IMR-90 (cell line): ENCODE results near the gene ABR. TPM values are rescaled to one million over a fixed set of nuclear protein-coding genes. Genes with fewer than 3 reads are reported as not detected.

ENCODE experiments used
- ATAC-seq: fragments of 200-7000 bp; cut with Tn5 transposase; 2 replicates; pipeline ENCODE4 v1.9.1; 2020; ENCODE audit warnings: low read depth, mild to moderate bottlenecking, moderate library complexity
- BruUV-seq: library from RNA; stranded (reverse); fragments of 400-500 nt; replicated peaks from 2 replicates; lab custom pipeline; 2021; lab: Mats Ljungman, UMichigan
- CTCF ChIA-PET: fragments of 300-600 bp; formaldehyde crosslinking; extraction: SDS; loops from one replicate; lab custom pipeline; 2021; ENCODE audit warnings: antibody characterized with exemption; lab: Yijun Ruan, JAX
- POLR2A ChIA-PET: fragments of 300-600 bp; sonication (Branson Sonifier 250); formaldehyde crosslinking; loops from one replicate; lab custom pipeline; 2022; ENCODE audit warnings: antibody characterized with exemption; ENCODE audit not compliant: unreplicated experiment; lab: Charles Lee
- DNase-seq: peaks from one replicate; pipeline ENCODE4 v3.0.0; 2013
- H2AFZ ChIP-seq: replicated peaks from 2 replicates; pipeline ENCODE3; 2013; ENCODE audit warnings: low read length, mild to moderate bottlenecking; ENCODE audit not compliant: poor library complexity
- H2AK5ac ChIP-seq: 2 replicates; pipeline ENCODE4 v1.6.1; 2013; ENCODE audit warnings: low read depth, low read length, inconsistent platforms
- H2AK9ac ChIP-seq: replicated peaks from 2 replicates; pipeline ENCODE3; 2013; ENCODE audit warnings: mild to moderate bottlenecking, low read depth, low read length, moderate library complexity; ENCODE audit not compliant: poor library complexity
- H2BK120ac ChIP-seq: 2 replicates; pipeline ENCODE4 v1.6.1; 2013; ENCODE audit warnings: low read depth, low read length, inconsistent platforms
- H2BK15ac ChIP-seq: 3 replicates; pipeline ENCODE4 v1.6.1; 2013; ENCODE audit warnings: low read depth, low read length, inconsistent platforms
- H2BK20ac ChIP-seq: 2 replicates; pipeline ENCODE4 v1.6.1; 2013; ENCODE audit warnings: low read depth, mild to moderate bottlenecking, inconsistent platforms, low read length, moderate library complexity
- H2BK5ac ChIP-seq: 2 replicates; pipeline ENCODE4 v1.6.1; 2013; ENCODE audit warnings: mild to moderate bottlenecking, low read depth, low read length, inconsistent platforms; ENCODE audit not compliant: poor library complexity, severe bottlenecking
- H3K14ac ChIP-seq: replicated peaks from 2 replicates; pipeline ENCODE4 v1.6.1; 2013; ENCODE audit warnings: low read depth, low read length, inconsistent platforms
- H3K18ac ChIP-seq: 2 replicates; pipeline ENCODE4 v1.6.1; 2013; ENCODE audit warnings: low read depth, low read length, control low read depth
- H3K23ac ChIP-seq: 2 replicates; pipeline ENCODE4 v1.6.1; 2013; ENCODE audit warnings: low read depth, low read length, inconsistent platforms
- H3K27ac ChIP-seq: 2 replicates; pipeline ENCODE4 v1.5.1; 2013; ENCODE audit warnings: mild to moderate bottlenecking, control low read depth, low read length; ENCODE audit not compliant: insufficient read depth
- H3K27me3 ChIP-seq: 2 replicates; pipeline ENCODE4 v1.6.1; 2013; ENCODE audit warnings: low read length; ENCODE audit not compliant: control insufficient read depth, insufficient read depth
- H3K36me3 ChIP-seq: 2 replicates; pipeline ENCODE4 v1.6.1; 2013; ENCODE audit warnings: low read length, mixed read lengths; ENCODE audit not compliant: control insufficient read depth, insufficient read depth
- H3K4ac ChIP-seq: 2 replicates; pipeline ENCODE4 v1.6.1; 2013; ENCODE audit warnings: low read depth, low read length, inconsistent platforms
- H3K4me1 ChIP-seq: 2 replicates; pipeline ENCODE4 v1.6.1; 2013; ENCODE audit warnings: low read length, mixed read lengths; ENCODE audit not compliant: control insufficient read depth, insufficient read depth
- H3K4me2 ChIP-seq: 2 replicates; pipeline ENCODE4 v1.6.1; 2013; ENCODE audit warnings: low read depth, mild to moderate bottlenecking, control low read depth, low read length, moderate library complexity
- H3K4me3 ChIP-seq: 2 replicates; pipeline ENCODE4 v1.5.1; 2013; ENCODE audit warnings: low read depth, mild to moderate bottlenecking, control low read depth, low read length, moderate library complexity; ENCODE audit not compliant: insufficient read depth
- H3K56ac ChIP-seq: 2 replicates; pipeline ENCODE4 v1.6.1; 2013; ENCODE audit warnings: low read length, inconsistent platforms; ENCODE audit not compliant: insufficient read depth; ENCODE audit errors: extremely low read depth
- H3K79me1 ChIP-seq, 2 experiments: 2 replicates each; pipeline ENCODE4 v1.6.1; 2013; ENCODE audit warnings: low read length in 2 of 2, inconsistent platforms in 1 of 2, low read depth in 1 of 2
- H3K9ac ChIP-seq: 2 replicates; pipeline ENCODE4 v1.6.1; 2013; ENCODE audit warnings: low read depth, low read length, control low read depth
- H3K9me1 ChIP-seq: 2 replicates; pipeline ENCODE4 v1.6.1; 2013; ENCODE audit warnings: low read length, inconsistent platforms; ENCODE audit not compliant: insufficient read depth
- H3K9me3 ChIP-seq: 2 replicates; pipeline ENCODE4 v1.6.1; 2013; ENCODE audit warnings: low read length; ENCODE audit not compliant: control insufficient read depth, insufficient read depth
- H4K20me1 ChIP-seq: 2 replicates; pipeline ENCODE4 v1.6.1; 2013; ENCODE audit warnings: low read length, inconsistent platforms; ENCODE audit not compliant: insufficient read depth
- H4K5ac ChIP-seq: 2 replicates; pipeline ENCODE4 v1.6.1; 2013; ENCODE audit warnings: mild to moderate bottlenecking, low read depth, low read length, control low read depth
- H4K8ac ChIP-seq, 2 experiments: 2 replicates each; pipeline ENCODE4 v1.6.1; 2013; ENCODE audit warnings: low read depth in 2 of 2, low read length in 2 of 2, control low read depth in 1 of 2, inconsistent platforms in 1 of 2
- H4K91ac ChIP-seq: 2 replicates; pipeline ENCODE4 v1.6.1; 2013; ENCODE audit warnings: low read depth, low read length, inconsistent platforms; ENCODE audit not compliant: insufficient read depth
- CHD1 ChIP-seq: IDR thresholded peaks from 2 replicates; pipeline ENCODE4 v1.6.1; 2012; ENCODE audit warnings: low read depth, low read length, improper control_type of control experiment
- MXI1 ChIP-seq: IDR thresholded peaks from 2 replicates; pipeline ENCODE4 v1.6.1; 2012; ENCODE audit warnings: low read depth, mild to moderate bottlenecking, low read length, moderate library complexity, borderline replicate concordance
- NFE2L2 ChIP-seq: fragments of 150-350 bp; IDR thresholded peaks from 2 replicates; pipeline ENCODE4 v1.6.1; 2016; ENCODE audit warnings: low read depth, mild to moderate bottlenecking, low read length
- RFX5 ChIP-seq: IDR thresholded peaks from 2 replicates; pipeline ENCODE4 v1.8.0; 2012; ENCODE audit warnings: low read depth, mild to moderate bottlenecking, low read length, moderate library complexity
- USF2 ChIP-seq: fragments of 150-350 bp; IDR thresholded peaks from 2 replicates; pipeline ENCODE4 v1.6.1; 2017; ENCODE audit warnings: mild to moderate bottlenecking, antibody characterized with exemption, low read length, low read depth
- WGBS, 2 experiments: methylation state at CpG; one replicate each; pipeline versions ENCODE4 v1.1.5 to v1.1.7; 2013; ENCODE audit warnings: missing lambda C conversion rate in 2 of 2; ENCODE audit not compliant: insufficient read length in 1 of 2; ENCODE audit errors: extremely low coverage in 2 of 2; 5-methylcytosine and 5-hydroxymethylcytosine counted together
- dilution Hi-C: fragments of 300-500 bp; cut with HindIII; formaldehyde crosslinking; loops from one replicate; pipeline ENCODE4 v1.14.3; 2018; ENCODE audit warnings: low sequenced_read_pairs; ENCODE audit not compliant: unreplicated experiment
- in situ Hi-C: fragments of 300-500 bp; cut with MboI; formaldehyde crosslinking; loops from 3 replicates; pipeline ENCODE4 v1.14.3; 2019; ENCODE audit warnings: low sequenced_read_pairs, inconsistent platforms, mixed read lengths
- intact Hi-C: fragments of 100-400 bp; cut with micrococcal nuclease; formaldehyde crosslinking; loops from 2 replicates; pipeline ENCODE4 v1.10.0; 2022
- polyA plus RNA-seq, 3 experiments: library from polyadenylated mRNA; depleted of rRNA; stranded (reverse); fragments of >200 nt; gene quantifications; 2 replicates each; pipeline ENCODE4 v1.2.3, GENCODE V29; 2012; ENCODE audit warnings: low replicate concordance in 1 of 3
- total RNA-seq: library from RNA; depleted of rRNA; stranded (reverse); fragments of >200 nt; gene quantifications from 2 replicates; pipeline ENCODE4 v1.2.3, GENCODE V29; 2012

Gene ABR
- total and polyA plus RNA-seq, 2 of the 4 experiments (the other 2 are of a cell fraction), result 28.3 to 79.7 TPM

GRCh38 chr17:1026599-1026975, 153.2 kb downstream of the ABR start:
- H2AK5ac ChIP-seq, result no peak overlapping the region
- no peak overlapping the region for H2BK120ac ChIP-seq
- H2BK15ac ChIP-seq, result no peak overlapping the region
- BruUV-seq, result no TSS peak
- H3K4me1 ChIP-seq, result peaks cover 21% of the 10 kb centered on the region
- H3K4me2 ChIP-seq, result no peak overlapping the region
- no peak overlapping the region for H3K4ac ChIP-seq
- H2AK9ac ChIP-seq, result no peak overlapping the region
- dilution Hi-C loops (no loop called here), intact Hi-C loops (no loop called here), in situ Hi-C loops (no loop called here)
- no peak overlapping the region for H3K18ac ChIP-seq
- H4K91ac ChIP-seq, result no peak overlapping the region
- H3K27ac ChIP-seq, result no peak overlapping the region
- H3K27me3 ChIP-seq, result no peaks in the 10 kb centered on the region
- WGBS, 2 experiments, result 96% methylated on average over 4 of the region's 10 CpGs; no CpG with 5 or more reads in 1 of the 2 experiments
- CTCF ChIA-PET, result no interaction called here
- DNase-seq (no peak), ATAC-seq (no peak)
- H2BK20ac ChIP-seq, result no peak overlapping the region
- H4K8ac ChIP-seq, result no peak overlapping the region
- H3K79me1 ChIP-seq, result peaks cover 0 to 36% of the 10 kb centered on the region in 2 experiments; a peak in 3 of 4 replicates
- H3K14ac ChIP-seq, result no peak overlapping the region
- POLR2A ChIA-PET, result interaction anchor here (0.6 kb wide), 1 partner anchor 50 kb away, joined by 3 read pairs; no protein-coding TSS in a partner anchor
- no peak overlapping the region for H3K4me3 ChIP-seq
- H4K5ac ChIP-seq, result no peak overlapping the region
- H3K9me1 ChIP-seq, result peaks cover 13% of the 10 kb centered on the region
- H3K23ac ChIP-seq, result no peak overlapping the region
- no peak overlapping the region for H3K56ac ChIP-seq
- H4K20me1 ChIP-seq, result peaks cover 21% of the 10 kb centered on the region
- H2AFZ ChIP-seq, result no peak overlapping the region
- no peaks in the 10 kb centered on the region for H3K9me3 ChIP-seq
- TF ChIP-seq RFX5 (no peak), NFE2L2 (no peak), CHD1 (no peak), USF2 (no peak), MXI1 (no peak)
- no peaks in the 10 kb centered on the region; the same call in 1 of the 2 replicates for H3K36me3 ChIP-seq
- H3K9ac ChIP-seq, result no peak overlapping the region
- H2BK5ac ChIP-seq, result no peak overlapping the region
